A549 treated with RU486 at 1 μM for 4 hours (cell line): Measurements from ENCODE around the gene QRSL1. TPM values are rescaled to one million over a fixed set of nuclear protein-coding genes. Genes with fewer than 3 reads are reported as not detected.

Source experiments
- total RNA-seq: library from RNA; stranded (reverse); fragments of 200-300 nt; extraction: Qiagen RNA extraction; gene quantifications from 5 replicates; pipeline ENCODE4 v1.2.3, GENCODE V29; 2022; ENCODE audit warnings: low read depth

QRSL1 gene, protein sequence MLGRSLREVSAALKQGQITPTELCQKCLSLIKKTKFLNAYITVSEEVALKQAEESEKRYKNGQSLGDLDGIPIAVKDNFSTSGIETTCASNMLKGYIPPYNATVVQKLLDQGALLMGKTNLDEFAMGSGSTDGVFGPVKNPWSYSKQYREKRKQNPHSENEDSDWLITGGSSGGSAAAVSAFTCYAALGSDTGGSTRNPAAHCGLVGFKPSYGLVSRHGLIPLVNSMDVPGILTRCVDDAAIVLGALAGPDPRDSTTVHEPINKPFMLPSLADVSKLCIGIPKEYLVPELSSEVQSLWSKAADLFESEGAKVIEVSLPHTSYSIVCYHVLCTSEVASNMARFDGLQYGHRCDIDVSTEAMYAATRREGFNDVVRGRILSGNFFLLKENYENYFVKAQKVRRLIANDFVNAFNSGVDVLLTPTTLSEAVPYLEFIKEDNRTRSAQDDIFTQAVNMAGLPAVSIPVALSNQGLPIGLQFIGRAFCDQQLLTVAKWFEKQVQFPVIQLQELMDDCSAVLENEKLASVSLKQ
- 7.0 to 7.8 TPM (median 7.3 TPM) in 5 replicates for total RNA-seq

GRCh38 chr6:106629103-106629858 is at the start of gene QRSL1, which contains the start of gene RTN4IP1:
Gene QRSL1 (plus strand): TSS chr6:106629578. CDS start chr6:106629682, 104 bp downstream.
Gene RTN4IP1 (minus strand): TSS chr6:106629498. CDS start chr6:106629021, 477 bp downstream.

Other genes starting within 250 kb of the QRSL1 start
- gene RTN4IP1, start 80 bp upstream of the QRSL1 start, total RNA-seq: 8.7 to 10.4 TPM (median 9.1 TPM) in 5 replicates